Measurements from ENCODE around the gene CCL24. TPM values are rescaled to one million over a fixed set of nuclear protein-coding genes. Genes with fewer than 3 reads are reported as not detected.
"Not testable (repeated sequence)": the region's sequence is repeated elsewhere in the genome, so short reads cannot be mapped to it uniquely, and the experiment has no call there.

The CCL24 gene
- 1 to 10 TPM in 3 of 4 donors, not detected in 1; 1.8 to 6.0 (median 2.2) TPM for total RNA-seq

- Histone ChIP-seq H3K27me3 (no peaks in the 10 kb centered on the region), H3K9me3 (no peaks in the 10 kb centered on the region), H3K4me1 (no peaks in the 10 kb centered on the region), H3K36me3 (no peaks in the 10 kb centered on the region), H3K4me3 (no peak within 1 kb of the TSS), H3K27ac (no peak within 1 kb of the TSS)
- 62% methylated on average over 7 of the region's 7 CpGs; no CpG with 5 or more reads in 1 of the 2 donors for WGBS, 2 donors (ENCODE audit: low coverage in 1 of 2)
- in situ Hi-C loops (cut with MboI; ENCODE audit: low pct_ligation_motif_present in 1 of 4, low pct_unique_long_range_greater_than_20kb in 1 of 4, low sequenced_read_pairs in 3 of 4): no loop called here
- DNase-seq: no peak
- intact Hi-C loops (cut with DNase I; ENCODE audit: low total_unique reads): no loop called here
- TF ChIP-seq POLR2AphosphoS5 (IDR thresholded peaks at IDR 0.05) (no peak), EP300 (IDR thresholded peaks at IDR 0.05; ENCODE audit: low read depth) (no peak), POLR2A (IDR thresholded peaks at IDR 0.05) (no peak)
- TF ChIP-seq, protein P1, sequence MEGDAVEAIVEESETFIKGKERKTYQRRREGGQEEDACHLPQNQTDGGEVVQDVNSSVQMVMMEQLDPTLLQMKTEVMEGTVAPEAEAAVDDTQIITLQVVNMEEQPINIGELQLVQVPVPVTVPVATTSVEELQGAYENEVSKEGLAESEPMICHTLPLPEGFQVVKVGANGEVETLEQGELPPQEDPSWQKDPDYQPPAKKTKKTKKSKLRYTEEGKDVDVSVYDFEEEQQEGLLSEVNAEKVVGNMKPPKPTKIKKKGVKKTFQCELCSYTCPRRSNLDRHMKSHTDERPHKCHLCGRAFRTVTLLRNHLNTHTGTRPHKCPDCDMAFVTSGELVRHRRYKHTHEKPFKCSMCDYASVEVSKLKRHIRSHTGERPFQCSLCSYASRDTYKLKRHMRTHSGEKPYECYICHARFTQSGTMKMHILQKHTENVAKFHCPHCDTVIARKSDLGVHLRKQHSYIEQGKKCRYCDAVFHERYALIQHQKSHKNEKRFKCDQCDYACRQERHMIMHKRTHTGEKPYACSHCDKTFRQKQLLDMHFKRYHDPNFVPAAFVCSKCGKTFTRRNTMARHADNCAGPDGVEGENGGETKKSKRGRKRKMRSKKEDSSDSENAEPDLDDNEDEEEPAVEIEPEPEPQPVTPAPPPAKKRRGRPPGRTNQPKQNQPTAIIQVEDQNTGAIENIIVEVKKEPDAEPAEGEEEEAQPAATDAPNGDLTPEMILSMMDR (IDR thresholded peaks at IDR 0.05): no peak
These were observed at the start of gene CCL24 for GRCh38 chr7:75813781-75814236. TSS of gene CCL24 (minus strand) at chr7:75813806. CDS start at chr7:75813715, 91 bp downstream.

DNA sequence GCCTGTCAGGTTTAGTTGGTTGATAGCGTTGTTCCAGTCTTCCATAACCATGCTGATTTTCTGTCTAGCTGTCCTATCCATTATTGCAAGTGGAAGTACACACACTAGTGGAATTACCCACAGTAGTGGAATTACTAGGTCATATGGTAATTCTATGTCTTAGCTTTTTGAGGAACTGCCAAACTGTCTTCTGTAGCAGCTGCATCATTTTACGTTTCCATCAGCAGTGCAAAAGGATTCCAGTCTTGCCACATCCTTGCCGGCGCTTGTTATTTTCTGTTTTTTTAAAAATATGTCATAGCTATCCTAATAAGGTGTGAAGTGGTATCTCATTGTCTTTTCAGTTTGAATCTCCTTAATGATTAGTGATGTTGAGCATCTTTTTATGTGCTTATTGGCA lies 48.0 kb upstream of the CCL24 start:
- in situ Hi-C loops (cut with MboI; ENCODE audit: low pct_ligation_motif_present in 1 of 4, low pct_unique_long_range_greater_than_20kb in 1 of 4, low sequenced_read_pairs in 3 of 4): loop anchor here in 1 of 4 donors (10.0 kb wide), 1 partner anchor 163 kb away; no protein-coding TSS in a partner anchor

DNA sequence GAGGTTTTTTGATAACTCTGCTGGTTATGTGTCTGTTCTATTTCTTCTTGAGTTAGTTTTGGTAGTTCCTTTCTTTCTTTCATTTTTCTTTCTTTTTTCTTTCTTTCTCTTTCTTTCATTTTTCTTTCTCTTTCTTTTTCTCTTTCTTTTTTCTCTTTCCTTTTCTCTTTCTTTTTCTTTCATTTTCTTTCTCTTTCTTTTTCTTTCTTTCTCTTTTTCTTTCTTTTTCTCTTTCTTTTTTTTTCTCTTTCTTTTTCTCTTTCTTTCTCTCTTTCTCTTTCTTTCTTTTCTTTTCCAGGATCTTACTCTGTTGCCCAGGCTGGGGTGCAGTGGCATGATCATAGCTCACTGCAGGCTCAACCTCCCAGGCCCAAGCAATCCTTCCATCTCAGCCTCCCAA lies 44.8 kb upstream of the CCL24 start:
- no peaks in the 10 kb centered on the region for H3K27me3 ChIP-seq
- in situ Hi-C loops (cut with MboI; ENCODE audit: low pct_ligation_motif_present in 1 of 4, low pct_unique_long_range_greater_than_20kb in 1 of 4, low sequenced_read_pairs in 3 of 4): no loop called here
- TF ChIP-seq, protein P1 (IDR thresholded peaks at IDR 0.05): no peak
- intact Hi-C loops (cut with DNase I; ENCODE audit: low total_unique reads): no loop called here
- no peaks in the 10 kb centered on the region for H3K4me1 ChIP-seq
- H3K36me3 ChIP-seq: no peaks in the 10 kb centered on the region
- H3K27ac ChIP-seq: no peak overlapping the region
- H3K4me3 ChIP-seq: no peak overlapping the region
- DNase-seq: no peak
- H3K9me3 ChIP-seq: no peaks in the 10 kb centered on the region

More for the DNA sequence above, 48.0 kb upstream of the CCL24 start:
- 63 to 75% methylated on average over 4 of the region's 4 CpGs for WGBS, 2 donors (ENCODE audit: low coverage in 1 of 2)
- DNase-seq: no peak
- Histone ChIP-seq H3K36me3 (no peaks in the 10 kb centered on the region), H3K4me1 (peaks cover 0 to 6% (median 0%) of the 10 kb centered on the region in 4 donors), H3K9me3 (no peaks in the 10 kb centered on the region), H3K4me3 (no peak overlapping the region), H3K27me3 (no peaks in the 10 kb centered on the region), H3K27ac (peak overlapping the region; percentile 41 to 48 (median 46))
- peak; percentile 8 to 63 (median 57) for TF ChIP-seq POLR2AphosphoS5 (IDR thresholded peaks at IDR 0.05)
- TF ChIP-seq, protein P1 (IDR thresholded peaks at IDR 0.05): no peak
- no peak for TF ChIP-seq EP300 (IDR thresholded peaks at IDR 0.05; ENCODE audit: low read depth)
- no peak for TF ChIP-seq POLR2A (IDR thresholded peaks at IDR 0.05)
- intact Hi-C loops (cut with DNase I; ENCODE audit: low total_unique reads): no loop called here

DNA sequence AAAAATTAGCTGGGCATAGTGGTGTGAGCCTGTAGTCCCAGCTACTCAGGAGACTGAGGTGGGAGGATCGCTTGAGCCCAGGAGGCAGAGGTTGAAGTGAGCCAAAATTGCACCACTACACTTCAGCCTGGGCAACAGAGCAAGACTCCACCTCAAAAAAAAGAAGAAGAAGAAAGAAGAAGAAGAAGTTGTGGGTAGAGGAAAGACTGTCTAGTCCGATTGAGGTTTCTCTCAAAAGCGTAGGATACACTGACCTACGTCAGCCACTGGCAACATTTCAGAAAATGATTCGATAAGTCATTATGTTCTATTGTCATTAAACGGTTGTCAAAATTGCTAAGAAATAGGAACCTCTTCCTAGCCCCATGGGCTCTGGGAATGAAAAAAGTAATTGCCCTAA lies 42.9 kb upstream of the CCL24 start:
- H3K36me3 ChIP-seq: no peaks in the 10 kb centered on the region
- H3K27me3 ChIP-seq: no peaks in the 10 kb centered on the region
- intact Hi-C loops (cut with DNase I; ENCODE audit: low total_unique reads): no loop called here
- no peak for DNase-seq
- H3K4me3 ChIP-seq: no peak overlapping the region
- no peaks in the 10 kb centered on the region for H3K9me3 ChIP-seq
- no peaks in the 10 kb centered on the region for H3K4me1 ChIP-seq
- TF ChIP-seq POLR2A (IDR thresholded peaks at IDR 0.05) (no peak), EP300 (IDR thresholded peaks at IDR 0.05; ENCODE audit: low read depth) (no peak), POLR2AphosphoS5 (IDR thresholded peaks at IDR 0.05) (no peak)
- TF ChIP-seq, protein P1 (IDR thresholded peaks at IDR 0.05): no peak
- H3K27ac ChIP-seq: no peak overlapping the region
- in situ Hi-C loops (cut with MboI; ENCODE audit: low pct_ligation_motif_present in 1 of 4, low pct_unique_long_range_greater_than_20kb in 1 of 4, low sequenced_read_pairs in 3 of 4): no loop called here
- 77 to 81% methylated on average over 5 to 6 of the region's 6 CpGs for WGBS, 2 donors (ENCODE audit: low coverage in 1 of 2)

DNA sequence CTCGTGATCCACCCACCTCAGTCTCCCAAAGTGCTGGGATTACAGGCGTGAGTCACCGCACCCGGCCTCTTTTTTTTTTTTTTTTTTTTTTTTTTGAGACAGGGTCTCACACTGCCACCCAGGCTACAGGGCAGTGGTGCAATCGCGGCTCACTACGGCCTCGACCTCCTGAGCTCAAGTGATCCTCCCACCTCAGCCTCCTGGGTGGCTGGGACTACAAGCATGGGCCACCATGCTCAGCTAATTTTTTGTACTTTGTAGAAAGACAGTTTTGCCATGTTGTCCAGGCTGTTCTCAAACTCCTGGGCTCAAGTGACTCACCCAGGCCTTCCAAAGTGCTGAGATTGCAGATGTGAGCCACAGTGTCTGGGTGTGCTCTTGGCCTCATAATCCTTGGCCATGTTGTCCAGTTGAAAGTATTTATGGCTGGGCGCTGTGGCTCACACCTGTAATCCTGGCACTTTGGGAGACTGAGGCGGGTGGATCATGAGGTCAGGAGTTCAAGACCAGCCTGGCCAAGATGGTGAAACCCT lies 41.3 kb upstream of the CCL24 start:
- 70 to 85% methylated on average over 2 to 10 of the region's 10 CpGs for WGBS, 2 donors (ENCODE audit: low coverage in 1 of 2)
- DNase-seq; H3K27me3 ChIP-seq; intact Hi-C loops (cut with DNase I; ENCODE audit: low total_unique reads); H3K9me3 ChIP-seq; H3K27ac ChIP-seq; H3K4me1 ChIP-seq; H3K36me3 ChIP-seq; H3K4me3 ChIP-seq; in situ Hi-C loops (cut with MboI; ENCODE audit: low pct_ligation_motif_present in 1 of 4, low pct_unique_long_range_greater_than_20kb in 1 of 4, low sequenced_read_pairs in 3 of 4): not testable (repeated sequence)

Data from transverse colon (tissue), 4 donors.